Measurements from ENCODE around the gene BCAR3.
"Not testable (repeated sequence)": the region's sequence is repeated elsewhere in the genome, so short reads cannot be mapped to it uniquely, and the experiment has no call there.

Gene BCAR3

DNA sequence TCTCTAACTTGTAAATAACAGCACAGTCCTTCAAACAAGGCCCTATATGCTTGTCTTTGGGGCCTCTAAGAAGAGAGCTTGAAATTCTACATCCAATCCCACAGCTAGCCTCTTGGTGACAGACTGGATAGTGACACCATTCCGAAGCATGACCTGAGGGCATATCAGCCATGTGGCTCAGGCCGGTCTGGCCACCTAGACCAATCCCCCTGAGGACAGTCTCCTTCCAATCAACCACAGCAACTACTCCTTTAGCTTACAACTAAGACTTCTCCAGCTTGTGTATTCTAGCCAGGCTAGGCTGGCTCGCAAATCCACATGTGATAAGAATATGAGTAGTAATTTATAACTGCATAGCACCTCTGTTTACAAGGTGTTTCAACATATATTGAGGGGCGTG, 14.0 kb downstream of the BCAR3 start:
- DNase-seq = no peak

DNA sequence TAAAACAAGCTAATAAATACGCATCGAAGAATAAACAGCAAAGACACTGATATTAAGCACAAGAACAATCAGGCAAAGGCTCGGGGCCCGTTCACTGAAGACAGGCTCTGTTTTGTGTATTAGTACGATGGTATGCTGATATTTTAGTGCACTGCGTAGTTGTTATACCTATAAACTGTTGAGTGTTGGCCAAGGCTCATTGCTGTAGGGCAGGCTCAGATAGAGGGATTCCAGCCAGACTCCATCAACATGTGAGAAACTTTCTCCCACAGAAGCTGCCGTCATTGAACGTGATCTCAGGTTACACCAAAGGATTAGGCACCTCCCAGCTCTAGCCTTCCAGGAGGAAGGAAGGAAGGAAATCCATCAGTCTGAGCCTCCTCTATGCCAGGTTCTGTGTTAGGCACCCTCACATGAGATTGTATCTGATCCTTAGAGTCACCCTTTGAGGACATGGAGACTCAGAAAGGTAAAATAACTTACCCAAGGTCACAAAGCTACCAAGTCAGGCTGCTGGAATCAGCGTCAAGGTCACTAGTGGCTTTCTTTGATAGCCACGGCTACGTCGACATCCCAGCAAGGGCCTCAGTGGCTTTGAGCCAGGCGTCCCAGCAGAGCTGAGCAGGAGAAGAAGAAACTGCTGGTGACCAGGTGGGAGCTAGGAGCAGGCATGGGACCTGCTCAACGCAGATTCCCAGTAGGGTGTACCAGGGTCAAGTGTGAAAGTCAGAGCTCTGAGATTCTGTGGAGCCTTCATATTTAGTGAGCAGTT, 14.8 kb downstream of the BCAR3 start:
- DNase-seq = no peak

DNA sequence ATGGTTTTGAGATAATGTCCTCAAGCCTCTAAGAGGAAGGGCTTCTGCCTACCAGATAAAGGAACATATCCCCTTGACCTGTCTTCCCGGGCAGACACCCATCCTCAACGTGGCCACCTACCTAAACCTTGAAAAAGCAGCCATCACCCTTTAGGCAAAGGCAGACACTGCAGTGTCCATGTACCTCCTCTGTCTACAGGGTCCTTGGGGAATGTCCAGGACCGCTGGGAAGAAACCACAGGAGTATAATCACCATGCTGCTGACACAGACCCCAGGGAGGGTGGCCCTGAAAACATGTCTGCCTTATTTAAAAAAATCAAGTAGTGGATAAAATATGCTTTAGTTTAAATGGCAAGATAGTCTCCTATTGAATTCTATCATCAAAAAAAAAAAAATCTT, 16.6 kb downstream of the BCAR3 start:
- no peak for DNase-seq

DNA sequence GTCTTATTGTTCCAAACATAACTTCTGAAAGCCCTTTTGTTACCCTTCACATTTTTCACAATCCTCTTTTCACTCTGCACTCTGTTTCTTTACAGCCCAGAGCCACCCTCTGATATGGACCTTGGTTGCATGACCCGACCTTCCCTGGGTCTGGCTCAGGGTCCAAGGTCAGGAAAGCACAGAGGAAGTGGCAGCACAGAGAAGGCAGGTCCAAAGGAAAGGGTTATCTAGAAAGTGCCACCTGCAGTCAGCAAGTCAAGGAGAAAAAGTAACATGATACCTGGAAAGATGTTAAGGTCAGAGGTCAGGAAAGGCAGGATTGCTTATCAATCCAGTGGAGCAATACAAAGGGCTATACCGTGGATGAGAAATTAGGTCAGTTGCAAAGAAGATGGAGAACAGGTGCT, 18.4 kb downstream of the BCAR3 start:
- no peak for DNase-seq

DNA sequence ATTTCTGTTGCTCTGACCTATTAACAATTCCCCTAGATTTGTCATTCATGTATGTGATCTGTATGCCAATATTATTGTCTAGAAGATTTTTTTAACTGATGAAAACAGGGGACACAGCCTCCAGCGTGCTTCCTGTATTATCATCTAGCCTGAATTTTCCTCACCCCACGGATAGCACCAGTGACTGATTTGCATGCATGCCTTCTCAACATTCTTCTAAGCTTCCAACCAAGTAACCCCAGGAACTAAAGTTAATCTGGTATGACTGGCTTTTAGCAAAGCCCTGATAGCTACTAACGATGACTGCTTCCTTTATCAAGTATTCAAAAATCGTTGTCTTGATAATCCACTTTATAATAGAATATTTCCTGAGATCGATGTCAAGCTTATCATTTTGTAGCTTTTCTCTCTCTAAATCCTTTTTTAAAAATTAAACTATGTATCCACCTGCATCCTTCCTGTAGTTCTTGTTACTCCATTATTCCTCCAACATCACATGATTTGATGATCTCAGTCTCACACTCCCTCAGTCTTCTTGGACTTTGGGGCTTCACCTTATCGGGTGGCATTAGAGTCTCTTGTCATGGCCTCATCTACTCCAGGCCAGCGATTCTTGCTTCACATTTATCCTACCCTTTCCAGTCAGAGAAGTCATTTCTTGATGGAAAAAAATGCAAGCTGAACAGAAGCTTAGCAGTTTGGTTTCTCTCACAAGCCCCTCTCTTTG, 19.0 kb downstream of the BCAR3 start:
- DNase-seq = no peak

DNA sequence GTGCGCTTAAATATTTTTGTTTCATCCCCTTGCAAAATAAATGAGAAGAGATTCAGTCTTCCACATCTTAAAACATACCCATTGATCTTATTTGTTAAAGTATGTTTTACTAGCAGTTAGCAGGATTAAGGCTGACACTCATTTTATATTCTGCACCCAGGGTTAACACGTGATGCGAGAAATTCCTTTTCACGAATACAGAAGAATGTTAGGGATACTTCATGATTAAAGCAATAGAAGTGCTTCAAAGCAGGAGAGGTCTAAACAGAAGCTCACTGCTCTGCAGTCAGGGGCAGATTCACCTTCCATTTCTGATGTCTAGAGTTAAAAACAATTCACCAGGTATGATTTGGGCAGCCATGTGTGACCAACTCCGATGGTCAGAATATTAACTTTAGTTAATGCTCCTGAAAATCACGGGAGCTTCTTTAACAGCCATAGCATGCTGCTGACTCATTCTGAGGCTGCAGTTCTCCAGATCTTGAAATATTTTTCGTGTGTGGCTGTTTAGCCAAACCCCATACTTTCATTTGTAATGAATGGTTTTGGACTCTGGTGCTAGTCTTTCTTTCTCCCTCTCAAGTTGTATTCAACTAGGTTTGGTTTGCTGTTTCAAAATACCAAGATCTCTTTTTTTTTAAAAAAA, 19.7 kb downstream of the BCAR3 start:
- DNase-seq = no peak

DNA sequence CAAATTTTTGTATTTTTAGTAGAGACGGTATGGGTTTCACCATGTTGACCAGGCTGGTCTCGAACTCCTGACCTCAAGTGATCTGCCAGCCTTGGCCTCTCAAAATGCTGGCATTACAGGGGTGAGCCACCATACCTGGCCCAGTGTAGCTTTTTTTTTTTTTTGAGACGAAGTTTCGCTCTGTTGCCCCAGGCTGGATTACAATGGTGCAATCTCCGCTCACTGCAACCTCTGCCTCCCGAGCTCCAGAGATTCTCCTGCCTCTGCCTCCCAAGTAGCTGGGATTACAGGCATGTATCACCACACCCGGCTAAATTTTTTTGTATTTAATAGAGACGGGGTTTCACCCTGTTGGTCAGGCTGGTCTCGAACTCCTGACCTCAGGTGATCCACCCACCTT, 20.3 kb downstream of the BCAR3 start:
- DNase-seq = not testable (repeated sequence)

DNA sequence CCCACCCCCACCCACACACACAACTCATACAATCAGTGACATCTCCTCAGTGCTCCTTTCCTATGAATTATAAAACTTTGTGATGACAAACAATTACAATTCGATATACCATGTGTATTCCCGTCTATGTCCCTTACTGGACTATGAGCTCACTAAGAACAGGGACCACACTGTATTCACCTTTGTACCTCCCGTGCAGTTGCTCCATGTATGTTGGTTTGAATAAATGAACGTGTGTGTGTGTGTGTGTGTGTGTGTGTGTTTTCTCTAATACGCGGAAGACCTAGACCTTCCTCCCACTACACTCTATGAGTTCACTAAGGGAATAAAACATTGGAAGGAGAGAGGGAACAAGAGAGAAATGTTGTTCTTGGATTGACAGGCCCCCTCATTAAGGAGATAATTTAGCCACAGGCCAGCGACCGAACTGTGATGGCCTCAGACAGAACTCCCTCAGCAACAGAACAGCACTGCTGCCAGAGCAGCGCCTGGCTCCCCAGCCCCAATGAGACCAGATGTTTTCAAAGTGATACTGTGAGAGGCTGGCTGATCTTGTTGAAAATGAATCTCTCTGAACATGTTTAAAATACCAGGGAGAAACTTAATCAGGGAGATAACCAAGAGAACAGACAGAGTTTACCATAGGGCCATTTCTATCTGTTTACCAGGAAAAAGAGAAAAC, 21.7 kb downstream of the BCAR3 start:
- no peak for DNase-seq

DNA sequence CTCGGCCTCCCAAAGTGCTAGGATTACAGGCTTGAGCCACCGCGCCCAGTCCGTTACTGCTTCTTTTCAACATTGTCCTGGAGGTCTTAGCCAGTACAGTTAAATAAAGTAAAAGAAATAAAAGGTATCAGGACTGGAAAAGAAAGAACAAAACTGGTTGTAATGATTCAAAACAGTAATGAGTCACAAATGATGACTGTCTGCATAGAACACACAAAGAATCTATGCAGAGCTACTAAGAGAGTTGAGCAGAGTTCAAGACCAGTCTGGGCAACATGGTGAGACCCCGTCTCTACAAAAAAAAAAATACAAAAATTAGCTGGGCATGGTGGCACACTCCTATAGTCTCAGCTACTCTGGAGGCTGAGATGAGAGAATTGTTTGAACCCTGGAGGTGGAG, 23.4 kb downstream of the BCAR3 start:
- DNase-seq = no peak

DNA sequence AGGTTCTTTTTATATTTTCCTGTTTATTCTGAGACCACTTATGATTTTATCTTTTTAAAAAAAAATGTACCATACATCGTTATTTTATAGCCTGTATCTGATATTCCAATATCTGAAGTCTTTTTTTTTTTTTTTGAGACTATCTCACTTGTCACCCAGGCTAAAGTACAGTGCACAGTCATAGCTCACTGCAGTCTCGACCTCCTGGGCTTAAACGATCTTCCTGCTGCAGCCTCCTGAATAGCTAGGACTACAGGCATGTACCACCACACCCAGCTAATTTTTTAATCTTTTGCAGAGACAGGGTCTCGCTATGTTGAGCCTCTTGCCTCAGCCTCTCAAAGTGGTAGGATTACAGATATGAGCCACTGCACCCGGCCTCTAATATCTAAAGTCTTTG, 25.1 kb downstream of the BCAR3 start:
- DNase-seq = no peak

DNA sequence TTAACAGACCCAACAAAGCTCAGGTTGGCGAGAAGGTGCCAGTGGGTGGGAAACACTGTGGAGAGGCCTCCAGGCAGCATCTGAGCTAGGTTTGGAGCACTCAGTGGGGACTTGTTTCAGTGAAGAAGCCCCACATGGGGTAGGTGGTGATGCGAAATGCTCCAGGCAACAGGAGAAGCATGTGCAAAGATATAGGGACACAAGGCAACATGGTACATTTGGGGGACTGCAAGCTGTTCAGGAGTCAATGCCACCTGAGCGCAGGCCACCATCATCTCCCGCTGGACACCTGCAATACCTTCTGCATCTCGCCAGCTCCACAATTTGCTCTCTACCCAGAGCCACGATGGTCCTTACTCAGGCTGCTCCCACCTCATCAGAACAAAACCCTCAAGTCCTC, 28.0 kb downstream of the BCAR3 start:
- DNase-seq = no peak

DNA sequence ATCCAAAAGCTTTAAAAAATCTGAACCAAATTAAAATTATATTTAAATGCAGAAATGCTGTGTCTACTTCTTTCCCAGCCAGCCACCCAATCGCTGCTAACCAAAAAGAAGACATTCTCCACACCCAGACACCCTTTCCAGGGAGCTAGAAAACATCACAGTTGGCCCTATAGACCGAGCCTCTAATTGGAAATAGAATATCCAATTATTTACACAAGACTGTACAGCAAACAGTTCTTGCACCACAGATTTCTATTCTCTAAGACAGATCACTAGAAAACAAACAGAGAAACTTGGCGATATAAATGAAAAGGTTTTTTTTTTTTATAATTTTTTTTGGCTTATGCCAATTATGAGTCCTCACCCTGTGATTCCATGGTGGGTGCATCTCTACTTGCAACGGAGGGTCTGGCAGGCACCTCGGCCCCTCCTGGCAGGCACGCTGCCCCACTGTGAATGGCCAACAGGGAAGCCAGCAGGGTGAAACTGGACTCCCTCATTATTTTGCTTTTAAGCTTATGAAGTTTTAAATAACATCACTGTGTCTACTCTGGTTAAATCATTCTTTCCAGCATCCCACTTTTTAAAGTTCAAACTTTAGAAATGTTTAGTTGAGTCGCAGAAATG, 29.2 kb downstream of the BCAR3 start:
- no peak for DNase-seq

DNA sequence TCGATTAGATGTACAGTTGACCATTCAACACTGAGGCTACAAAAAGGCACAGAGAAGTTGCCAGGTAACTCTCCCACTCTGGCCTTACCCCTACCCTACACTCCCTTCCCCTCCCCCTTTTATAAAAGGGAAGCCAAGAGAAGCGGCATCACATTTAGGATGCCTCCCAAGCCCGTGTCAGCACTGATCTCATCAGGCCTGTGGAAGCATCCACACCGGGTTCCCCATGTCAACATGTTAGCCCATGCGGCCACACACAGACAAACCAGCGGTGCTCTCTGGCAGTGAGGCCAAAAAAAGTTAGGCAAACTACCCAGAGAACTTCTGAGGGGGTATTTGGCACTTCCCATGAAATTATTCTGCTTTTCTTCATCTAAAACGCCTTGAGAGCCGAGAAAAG, 29.9 kb downstream of the BCAR3 start:
- DNase-seq = no peak

DNA sequence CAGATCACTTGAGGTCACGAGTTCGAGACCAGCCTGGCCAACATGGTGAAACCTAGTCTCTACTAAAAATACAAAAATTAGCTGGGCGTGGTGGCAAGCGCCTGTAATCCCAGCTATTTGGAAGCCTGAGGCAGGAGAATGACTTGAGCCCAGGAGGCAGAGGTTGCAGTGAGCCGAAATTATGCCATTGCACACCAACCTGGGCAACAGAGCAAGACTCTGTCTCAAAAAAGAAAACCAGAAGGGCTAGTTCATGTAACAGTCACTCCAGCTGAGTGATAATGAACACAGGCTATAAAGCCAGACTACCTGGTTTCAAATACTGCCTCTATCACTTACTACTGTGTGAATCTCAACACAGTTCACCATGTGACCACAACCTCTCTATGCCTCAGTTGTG, 31.5 kb downstream of the BCAR3 start:
- DNase-seq = not testable (repeated sequence)

DNA sequence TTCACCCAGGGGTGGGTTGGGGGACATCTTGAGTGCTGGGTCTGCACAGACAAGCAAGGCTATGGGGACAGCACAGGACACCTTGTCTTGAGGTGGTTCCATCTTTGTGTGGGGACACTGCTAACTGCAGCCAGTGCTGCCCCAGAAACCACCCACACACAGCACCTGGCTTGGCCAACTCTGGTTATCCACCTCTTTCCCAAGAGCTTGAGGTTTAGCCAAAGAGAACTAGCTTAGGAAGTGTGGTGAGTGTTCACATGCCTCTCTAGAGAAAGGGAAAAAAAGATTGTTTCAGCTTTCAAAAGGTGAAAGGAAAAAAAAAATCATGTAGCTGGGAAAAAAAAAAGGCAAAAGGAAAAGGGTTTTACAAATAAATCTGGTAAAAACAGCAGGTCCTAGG, 32.4 kb downstream of the BCAR3 start:
- no peak for DNase-seq

DNA sequence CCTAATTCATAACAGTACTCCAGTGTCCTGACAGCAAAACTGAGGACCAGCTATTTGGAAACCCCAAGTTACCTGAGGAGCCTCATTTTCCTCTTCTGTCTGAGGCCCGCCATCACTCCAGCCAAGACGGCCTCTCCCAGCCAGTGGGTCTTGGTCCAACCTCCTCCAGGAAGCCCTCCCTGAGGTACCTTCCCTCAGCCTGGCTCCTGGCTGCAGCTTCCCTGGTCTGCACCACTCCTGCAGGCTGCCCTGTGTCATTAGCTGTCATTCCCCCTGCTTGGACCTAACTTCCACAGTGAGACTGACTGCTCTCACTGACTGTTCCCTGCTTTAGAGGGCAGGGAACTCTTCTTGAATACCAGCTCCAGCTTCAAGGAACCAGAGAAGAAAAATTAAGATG, 33.0 kb downstream of the BCAR3 start:
- no peak for DNase-seq

DNA sequence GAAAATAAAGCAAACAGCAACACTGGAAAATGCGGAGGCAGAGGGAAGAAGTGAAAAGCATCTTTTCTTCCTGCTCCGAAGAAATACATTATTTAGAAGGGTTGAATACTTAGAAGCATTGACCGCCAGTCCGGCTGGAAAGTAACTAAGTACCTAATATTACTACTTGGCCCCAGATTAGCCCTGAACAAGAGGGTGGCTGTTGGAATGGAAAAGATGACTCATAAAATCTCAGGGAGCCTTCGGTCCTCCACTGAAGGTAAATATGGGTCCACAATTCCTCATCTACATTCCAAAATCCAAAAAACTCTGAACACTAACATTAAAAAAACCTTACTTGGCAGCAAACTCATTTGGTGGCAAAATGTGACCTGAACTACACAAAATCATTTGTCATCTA, 40.1 kb downstream of the BCAR3 start:
- no peak for DNase-seq

DNA sequence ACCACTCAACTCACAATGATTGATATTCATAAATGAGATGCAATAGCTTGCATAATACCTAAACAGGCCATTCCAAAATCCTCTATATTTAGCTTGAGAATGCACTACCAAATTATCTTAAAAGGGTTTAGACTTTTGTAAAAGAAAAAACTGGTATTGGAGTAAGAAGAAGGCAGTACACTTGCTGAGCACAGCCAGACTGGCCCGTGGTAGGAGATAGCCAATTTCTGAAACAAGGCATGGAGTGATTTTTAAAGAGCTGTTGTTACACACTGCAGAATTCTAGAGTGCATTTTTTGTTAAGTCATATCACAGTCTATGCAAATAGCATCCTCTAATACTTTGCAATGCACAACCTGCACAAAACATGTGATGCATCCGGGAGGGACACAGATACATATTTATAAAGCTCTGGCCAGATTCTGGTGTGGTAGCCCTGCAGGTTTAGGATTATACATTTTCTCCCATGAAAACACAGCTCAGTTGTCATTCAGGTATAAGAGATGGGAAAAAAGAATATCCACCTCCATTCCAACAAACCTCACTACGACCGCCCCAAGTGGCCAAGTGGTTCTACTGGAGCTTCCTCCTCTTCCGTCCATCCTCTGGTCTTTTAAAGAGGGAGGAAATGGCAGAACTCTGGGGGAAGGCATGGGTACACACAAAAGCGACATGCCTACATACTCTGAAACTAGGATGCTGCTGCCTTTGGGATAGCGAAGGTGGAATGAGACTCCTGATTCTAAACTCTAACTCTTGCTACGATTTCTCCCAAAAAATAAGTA, 40.8 kb downstream of the BCAR3 start:
- DNase-seq = no peak

DNA sequence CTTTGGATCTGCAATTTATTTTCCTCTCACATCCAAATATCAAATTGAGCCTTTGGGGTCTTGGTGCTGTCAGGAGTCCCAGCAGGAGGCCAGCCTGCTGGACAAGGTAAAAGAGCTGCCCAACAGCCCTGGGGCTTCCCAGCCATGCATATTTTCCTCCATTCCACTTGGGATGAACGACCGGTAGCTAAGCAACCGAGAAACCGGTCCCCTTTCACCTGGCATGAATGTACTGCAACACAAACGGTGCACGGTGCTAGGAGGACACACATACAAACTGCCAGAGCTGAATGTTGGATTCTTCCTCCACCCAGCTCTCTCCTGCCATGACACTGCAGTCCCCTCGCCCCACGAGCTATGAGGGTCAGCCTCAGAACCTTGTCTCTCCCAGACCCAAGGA, 42.7 kb downstream of the BCAR3 start:
- no peak for DNase-seq

DNA sequence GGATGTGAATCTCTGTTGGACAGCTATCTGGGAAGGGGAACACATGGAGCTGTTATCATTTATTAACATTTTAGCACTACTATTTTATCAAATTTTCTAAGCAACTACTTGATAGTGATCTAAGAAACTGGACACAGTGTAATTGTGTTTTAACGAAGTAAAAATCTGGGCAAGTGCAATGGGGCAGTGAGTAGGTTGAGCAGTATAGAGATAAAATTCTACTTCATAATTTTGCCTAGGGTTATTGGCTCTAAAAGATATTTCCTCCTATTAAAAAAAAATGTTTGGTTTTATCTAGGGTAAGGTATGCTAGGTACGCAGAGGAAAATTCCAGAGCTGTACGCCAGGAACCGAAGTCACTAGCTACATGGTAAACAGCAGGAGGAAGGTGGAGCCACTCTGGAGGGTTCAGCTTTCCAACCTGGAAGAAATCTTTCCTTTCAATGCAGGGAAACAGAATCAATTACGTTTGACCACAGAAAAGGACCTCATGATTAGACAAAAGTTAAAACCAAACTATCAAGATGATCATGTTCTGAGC, 43.3 kb downstream of the BCAR3 start:
- no peak for DNase-seq

DNA sequence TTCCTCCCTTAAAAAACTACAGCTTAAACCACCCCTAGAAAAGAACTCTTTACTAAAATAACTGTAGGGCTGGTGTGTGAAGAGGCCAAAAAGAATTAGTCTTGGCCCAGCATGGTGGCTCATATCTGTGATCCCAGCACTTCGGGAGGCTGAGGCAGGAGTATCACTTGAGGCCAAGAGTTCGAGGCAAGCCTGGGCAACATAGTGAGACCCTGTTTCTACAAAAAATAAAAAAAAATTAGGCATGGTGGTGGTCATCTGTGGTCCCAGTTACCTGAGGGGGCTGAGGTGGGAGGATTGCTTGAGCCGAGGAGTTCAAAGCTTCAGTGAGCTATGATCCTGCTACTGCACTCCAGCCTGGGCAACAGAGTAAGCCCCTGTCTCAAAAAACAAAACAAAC, 44.9 kb downstream of the BCAR3 start:
- no peak for DNase-seq
